HG03280 (cell line): ENCODE data around the gene RILPL2.
"Not testable (repeated sequence)": the region's sequence is repeated elsewhere in the genome, so short reads cannot be mapped to it uniquely, and the experiment has no call there.

ENCODE experiments used
- ATAC-seq: cut with Tn5 transposase; IDR thresholded peaks from one replicate; pipeline ENCODE4 v1.9.1; 2021; ENCODE audit warnings: mild to moderate bottlenecking, moderate library complexity; ENCODE audit not compliant: unreplicated experiment

RILPL2 gene

DNA sequence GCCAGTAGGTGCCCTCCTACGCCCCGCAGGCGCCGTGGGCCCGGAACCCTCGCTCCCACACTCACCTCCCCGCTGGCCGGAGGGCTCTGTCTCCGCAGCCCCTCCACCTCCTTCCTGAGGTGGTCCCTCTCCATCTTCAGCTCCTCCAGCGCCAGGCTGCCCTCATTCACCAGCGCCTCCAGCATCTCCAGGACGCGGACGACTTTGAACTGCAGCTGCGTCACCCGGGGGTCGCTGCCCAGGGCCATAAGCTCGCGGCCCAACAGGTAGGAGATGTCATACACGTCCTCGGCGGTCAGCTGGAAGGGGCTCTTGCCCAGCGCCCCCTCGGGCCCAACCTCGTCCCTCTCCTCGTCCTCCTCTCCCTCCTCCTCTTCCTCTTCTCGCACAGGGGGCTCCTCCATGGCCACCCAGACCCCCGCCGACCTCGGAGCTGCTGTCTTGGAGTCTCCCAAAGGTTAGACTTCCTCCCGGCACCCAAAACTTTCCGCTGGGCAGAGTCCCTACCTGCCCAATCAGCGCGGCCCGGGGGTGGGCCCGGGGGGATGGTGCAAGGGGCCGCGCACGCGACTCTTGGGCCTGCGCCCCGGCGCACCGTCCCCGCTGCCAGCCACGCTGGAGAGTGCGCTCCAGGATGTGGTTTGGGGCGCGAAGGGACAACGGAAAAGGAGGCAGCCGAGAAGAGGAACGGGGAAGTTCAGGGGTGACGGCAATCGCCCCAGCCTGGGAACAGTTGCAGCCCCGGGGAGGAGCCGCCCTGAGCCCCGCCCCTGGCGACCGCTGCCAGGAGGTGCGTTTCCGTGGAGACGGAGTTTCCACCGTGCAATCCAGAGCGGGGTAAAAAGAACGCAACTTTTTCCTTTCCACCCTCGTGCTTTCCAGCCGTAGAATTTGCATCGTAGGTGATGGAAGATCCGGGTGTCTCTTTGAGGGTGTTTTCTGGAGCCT is at the start of gene RILPL2:
Gene RILPL2, minus strand, starts transcription at position 668 of the 948 bp plus-strand sequence. Its CDS starts 264 bp downstream, at position 404.
- peak; percentile 79 for ATAC-seq

GRCh38 chr12:123485756-123486155 is 49.3 kb upstream of the RILPL2 start:
- no peak for ATAC-seq

- ATAC-seq = no peak
Observed at GRCh38 chr12:123483602-123484248, 47.2 kb upstream of the RILPL2 start.

- ATAC-seq = no peak
Observed at GRCh38 chr12:123482876-123483275, 46.4 kb upstream of the RILPL2 start.

DNA sequence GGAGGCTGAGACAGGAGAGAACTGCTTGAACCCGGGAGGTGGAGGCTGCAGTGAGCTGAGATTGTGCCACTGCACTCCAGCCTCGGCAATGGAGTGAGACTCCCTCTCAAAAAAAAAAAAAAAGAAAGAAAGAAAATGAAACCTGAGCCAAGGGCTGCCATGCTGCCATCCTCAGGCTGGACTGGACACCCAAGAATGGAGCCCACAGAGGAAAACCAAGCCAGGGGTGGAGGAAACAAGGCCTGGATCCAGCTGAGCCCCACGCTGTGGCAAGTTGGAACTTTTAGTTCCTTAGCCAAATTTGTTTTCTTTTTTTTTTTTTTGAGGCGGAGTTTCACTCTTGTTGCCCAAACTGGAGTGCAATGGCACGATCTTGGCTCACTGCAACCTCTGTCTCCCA is 44.8 kb upstream of the RILPL2 start:
- ATAC-seq = not testable (repeated sequence)

GRCh38 chr12:123479442-123480180 is 43.1 kb upstream of the RILPL2 start:
- ATAC-seq = no peak

GRCh38 chr12:123478762-123479161 is 42.3 kb upstream of the RILPL2 start:
- ATAC-seq = no peak

- ATAC-seq = no peak
Observed at GRCh38 chr12:123478069-123478468, 41.6 kb upstream of the RILPL2 start.

GRCh38 chr12:123475246-123475703 is 38.8 kb upstream of the RILPL2 start:
- ATAC-seq = no peak

DNA sequence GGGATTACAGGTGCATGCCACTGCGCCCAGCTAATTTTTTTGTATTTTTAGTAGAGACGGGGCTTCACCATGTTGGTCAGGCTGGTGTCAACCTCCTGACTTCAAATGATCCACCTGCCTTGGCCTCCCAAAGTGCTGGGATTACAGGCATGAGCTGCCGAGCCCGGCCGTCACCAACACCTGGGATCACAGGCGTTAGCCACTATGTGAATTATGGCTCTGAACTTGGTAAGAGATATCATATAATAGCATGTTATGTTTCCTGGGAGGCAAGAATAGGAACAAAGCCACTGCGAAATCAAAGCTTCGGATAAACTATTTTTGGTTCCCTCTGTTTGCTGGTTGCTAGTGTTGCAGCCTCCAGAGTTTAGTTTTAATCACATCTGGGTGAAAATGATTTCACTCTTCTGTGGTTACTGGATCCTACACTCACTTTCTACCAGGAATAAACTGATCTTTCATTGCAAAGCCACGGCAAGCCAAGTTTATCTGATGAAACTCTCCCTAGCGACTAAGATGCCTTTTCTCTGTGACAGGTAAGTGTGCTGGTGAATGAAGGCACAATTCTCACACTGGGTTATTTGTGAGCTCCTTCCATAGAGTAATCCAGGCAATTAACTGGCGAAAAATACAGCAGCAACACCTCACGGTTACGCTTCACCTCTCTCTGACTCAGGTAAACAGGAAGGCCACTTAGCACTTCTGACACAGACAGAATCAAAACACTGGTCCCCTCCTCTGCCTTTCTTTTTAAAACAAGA is 38.2 kb upstream of the RILPL2 start:
- ATAC-seq = no peak

DNA sequence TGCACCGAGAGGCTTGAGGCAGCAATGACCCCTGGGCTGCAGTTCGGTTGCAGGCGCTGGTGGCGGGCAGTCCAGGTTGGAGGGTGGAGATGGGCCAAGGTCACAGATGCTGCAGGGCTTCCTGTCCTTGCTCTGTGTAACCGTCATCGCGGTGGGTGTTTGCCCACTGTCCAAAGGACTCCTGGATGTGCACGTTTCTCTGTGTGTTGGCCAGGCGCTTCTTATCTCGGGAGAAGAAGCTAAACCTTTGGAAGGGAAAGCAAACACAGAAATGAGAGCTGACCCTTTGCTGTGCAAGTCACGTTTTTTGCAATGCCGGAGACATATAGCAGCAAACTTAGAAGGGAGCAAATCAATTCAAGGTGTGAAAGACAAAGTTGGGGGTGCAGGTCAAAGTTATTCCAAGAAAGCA is 36.0 kb upstream of the RILPL2 start:
- no peak for ATAC-seq

DNA sequence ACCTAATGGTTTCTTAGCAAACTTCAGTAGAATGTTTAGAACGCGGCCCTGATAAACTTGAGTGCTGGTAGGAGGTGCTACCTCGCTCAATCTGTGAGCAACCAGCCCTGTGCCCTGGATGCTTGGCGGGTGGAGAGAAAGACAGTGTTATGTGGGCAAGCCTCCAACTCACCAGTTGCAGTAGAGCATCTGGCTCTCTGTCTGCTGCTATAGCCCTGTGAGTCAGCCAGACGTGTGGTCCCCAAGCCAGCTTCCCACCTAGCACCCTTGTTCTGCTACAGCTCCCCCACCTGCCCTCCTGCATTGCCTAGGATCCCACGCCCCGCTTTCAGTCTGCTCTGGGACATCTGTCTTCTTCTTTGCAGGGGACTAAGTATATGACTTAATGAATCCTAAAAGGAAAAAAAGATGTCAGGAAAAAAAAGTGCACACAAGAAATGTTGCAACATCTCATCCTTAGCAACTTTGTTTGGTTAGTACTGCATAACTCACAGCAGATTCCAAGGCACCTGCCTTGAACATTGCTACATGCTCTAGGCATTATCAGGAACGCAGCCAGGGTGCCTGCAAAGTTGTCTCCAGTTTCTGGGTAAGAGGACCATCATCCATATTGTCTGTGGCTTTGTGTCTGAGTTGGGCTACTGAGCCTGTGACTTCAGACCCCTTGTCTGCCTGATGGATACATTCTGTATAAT is 35.0 kb upstream of the RILPL2 start:
- no peak for ATAC-seq

DNA sequence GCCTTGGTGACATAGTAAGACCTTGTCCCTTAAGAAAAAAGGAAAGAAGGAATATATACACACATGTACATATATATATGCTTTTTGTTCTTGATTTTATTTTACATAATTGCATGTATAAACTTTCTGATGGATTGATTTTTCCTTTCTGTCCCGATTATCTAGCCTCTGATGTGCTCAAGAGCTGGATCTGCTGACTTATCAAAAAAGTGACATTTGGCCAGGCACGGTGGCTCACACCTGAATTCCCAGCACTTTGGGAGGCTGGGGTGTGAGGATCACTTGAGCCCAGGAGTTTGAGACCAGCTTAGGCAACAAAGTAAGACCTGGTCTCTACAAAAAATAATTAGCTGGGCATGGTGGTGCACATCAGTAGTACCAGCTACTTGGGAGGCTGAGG is 33.5 kb upstream of the RILPL2 start:
- no peak for ATAC-seq

DNA sequence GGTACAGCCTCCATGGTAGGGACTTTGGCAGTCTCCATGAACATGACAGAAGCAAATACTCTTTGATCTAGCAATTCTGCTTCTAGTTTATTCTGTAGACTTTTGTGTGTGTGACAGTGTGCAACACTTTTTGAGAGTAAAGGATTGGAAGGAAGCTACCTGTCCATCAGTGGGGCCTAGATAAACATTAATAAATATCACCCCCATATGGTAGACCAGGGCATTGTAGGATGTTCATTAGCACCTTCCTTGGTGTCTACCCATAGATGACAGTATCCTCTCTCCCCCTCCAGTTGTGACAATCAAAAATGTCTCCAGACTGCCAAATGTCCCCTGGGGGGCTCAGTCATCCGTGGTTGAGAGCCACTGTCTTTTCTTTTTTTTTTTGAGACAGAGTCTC is 32.3 kb upstream of the RILPL2 start:
- ATAC-seq = peak; percentile 52

- no peak for ATAC-seq
Observed at GRCh38 chr12:123465084-123465483, 28.6 kb upstream of the RILPL2 start.

DNA sequence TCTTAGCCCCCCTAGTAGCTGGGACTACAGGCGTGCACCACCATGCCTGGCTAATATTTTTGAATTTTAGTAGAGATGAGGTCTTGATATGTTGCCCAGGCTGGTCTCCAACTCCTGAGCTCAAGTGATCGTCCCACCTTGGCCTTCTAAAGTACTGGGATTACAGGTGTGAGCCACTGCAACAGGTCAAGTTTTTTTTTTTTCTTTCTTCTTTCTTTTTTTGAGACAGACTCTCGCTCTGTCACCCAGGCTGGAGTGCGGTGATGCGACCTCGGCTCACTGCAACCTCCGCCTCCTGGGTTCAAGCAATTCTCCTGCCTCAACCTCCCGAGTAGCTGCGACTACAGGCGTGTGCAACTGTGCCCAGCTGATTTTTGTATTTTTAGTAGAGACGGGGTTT is 26.7 kb upstream of the RILPL2 start:
- ATAC-seq = not testable (repeated sequence)

DNA sequence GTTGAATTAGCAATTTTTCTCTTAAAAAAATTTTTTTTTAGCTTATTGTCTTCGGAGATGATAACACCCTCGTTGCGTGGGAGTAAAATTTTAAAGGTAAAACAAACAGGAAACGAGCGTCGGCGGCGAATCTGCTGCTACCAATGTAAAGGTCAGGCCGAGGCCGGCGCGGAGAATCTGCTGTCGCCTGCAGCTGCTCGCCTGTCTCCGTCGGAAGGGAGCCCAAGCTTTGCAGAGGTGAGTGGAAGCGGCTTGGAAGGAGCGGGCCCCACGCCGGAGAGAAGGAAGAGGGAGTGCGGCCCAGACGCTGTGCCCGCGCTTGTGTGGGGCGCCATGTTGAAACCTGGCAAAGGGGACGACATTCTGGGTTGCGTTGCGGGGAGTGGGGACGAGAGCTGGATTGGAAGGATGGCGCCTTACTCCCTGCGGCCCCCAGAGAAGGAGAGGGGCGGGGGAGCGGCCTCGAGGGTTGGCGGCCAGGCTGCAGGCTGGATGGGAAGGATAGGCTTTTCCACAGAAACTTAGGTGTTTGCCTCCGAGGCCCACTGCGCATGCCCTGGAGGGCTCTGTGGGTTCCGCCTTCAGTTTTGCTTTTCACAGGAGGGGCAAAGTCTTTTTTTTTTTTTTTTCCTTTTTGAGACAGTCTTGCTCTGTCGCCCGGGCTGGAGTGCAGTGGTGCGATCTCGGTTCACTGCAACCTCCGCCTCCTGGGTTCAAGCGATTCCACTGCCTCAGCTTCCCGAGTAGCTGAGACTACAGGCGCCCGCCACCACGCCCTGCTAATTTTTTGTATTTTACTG is 21.7 kb upstream of the RILPL2 start, which contains the start of gene SNRNP35:
Gene SNRNP35, plus strand, starts transcription at position 160 of the 800 bp plus-strand sequence. CDS start 7,402 bp downstream, outside the sequence.
- ATAC-seq = peak; percentile 61

DNA sequence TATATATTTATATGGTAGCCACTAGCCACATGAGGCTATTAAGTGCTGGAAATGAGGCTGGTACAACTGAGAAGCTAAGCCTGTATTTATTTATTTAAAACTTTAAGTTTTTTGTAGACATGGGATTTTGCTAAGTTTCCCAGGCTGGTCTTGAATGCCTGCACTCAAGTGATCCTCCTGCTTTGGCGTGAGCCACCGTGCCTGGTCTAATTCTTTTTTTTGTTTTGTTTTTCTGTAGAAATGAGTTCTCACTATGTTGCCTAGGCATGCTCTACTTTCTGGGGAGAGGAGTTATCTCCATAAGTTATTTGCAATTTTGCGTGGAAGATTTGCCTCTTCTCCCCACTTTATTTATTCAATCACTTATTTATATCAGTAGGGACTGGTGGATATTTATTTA is 16.7 kb upstream of the RILPL2 start:
- no peak for ATAC-seq

DNA sequence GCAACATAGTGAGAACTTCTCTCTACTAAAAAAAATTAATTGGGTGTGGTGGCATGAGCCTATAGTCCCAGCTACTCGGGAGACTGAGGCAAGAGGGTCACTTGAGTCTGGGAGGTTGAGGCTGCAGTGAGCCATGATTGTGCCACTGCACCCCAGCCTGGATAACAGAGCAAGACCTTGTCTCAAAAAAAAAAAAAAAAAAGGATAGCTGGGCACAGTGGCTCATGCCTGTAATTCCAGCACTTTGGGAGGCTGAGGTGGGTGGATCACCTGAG is 15.7 kb upstream of the RILPL2 start:
- not testable (repeated sequence) for ATAC-seq
